Neural cell (in vitro differentiated cells): ENCODE results near the gene ATP13A5. TPM values are rescaled to one million over a fixed set of nuclear protein-coding genes. Genes with fewer than 3 reads are reported as not detected.

Source experiments
- H2AFZ ChIP-seq: fragments of 200-600, 300-800 bp; sonication (generic), shearing (Covaris generic); 2 replicates; pipeline ENCODE4 v1.6.0; 2014; ENCODE audit warnings: low read depth, mild to moderate bottlenecking, antibody characterized with exemption, low read length, moderate library complexity
- H3F3A ChIP-seq: fragments of 200-600 bp; shearing (Covaris generic); 2 replicates; pipeline ENCODE4 v1.6.1; 2016; ENCODE audit warnings: mild to moderate bottlenecking, moderate library complexity, mixed read lengths, antibody characterized with exemption, low read length; ENCODE audit not compliant: insufficient read depth, poor library complexity, severe bottlenecking
- H3K27ac ChIP-seq: fragments of 200-600, 300-800 bp; sonication (generic), shearing (Covaris generic); 2 replicates; pipeline ENCODE4 v1.5.1; 2014; ENCODE audit warnings: mild to moderate bottlenecking, low read length, moderate library complexity
- H3K27me3 ChIP-seq: fragments of 300-800, 200-600 bp; sonication (generic), shearing (Covaris generic); 2 replicates; pipeline ENCODE4 v1.6.0; 2014; ENCODE audit warnings: mild to moderate bottlenecking, low read depth, low read length, moderate library complexity; ENCODE audit not compliant: insufficient read depth
- H3K36me3 ChIP-seq: fragments of 300-800, 200-600 bp; sonication (generic), shearing (Covaris generic); 2 replicates; pipeline ENCODE4 v1.5.1; 2014; ENCODE audit warnings: mild to moderate bottlenecking, antibody characterized with exemption, low read length, moderate library complexity; ENCODE audit not compliant: insufficient read depth
- H3K4me2 ChIP-seq: fragments of 300-800, 200-600 bp; sonication (generic), shearing (Covaris generic); 2 replicates; pipeline ENCODE4 v1.6.0; 2014; ENCODE audit warnings: mild to moderate bottlenecking, low read length
- H3K4me3 ChIP-seq: fragments of 300-800, 200-600 bp; sonication (generic), shearing (Covaris generic); 2 replicates; pipeline ENCODE4 v1.5.1; 2014; ENCODE audit warnings: mild to moderate bottlenecking, low read length, moderate library complexity
- H3K79me2 ChIP-seq: fragments of 200-600 bp; shearing (Covaris generic); replicated peaks from 2 replicates; pipeline ENCODE4 v1.6.0; 2014; ENCODE audit warnings: mild to moderate bottlenecking, low read length, moderate library complexity; ENCODE audit not compliant: insufficient read depth
- H3K9ac ChIP-seq: fragments of 300-800, 200-600 bp; sonication (generic), shearing (Covaris generic); 2 replicates; pipeline ENCODE4 v1.6.1; 2016; ENCODE audit warnings: mild to moderate bottlenecking, low read length, mixed read lengths
- H3K9me2 ChIP-seq: fragments of 200-600 bp; shearing (Covaris generic); 2 replicates; pipeline ENCODE4 v1.6.1; 2016; ENCODE audit warnings: mild to moderate bottlenecking, low read length, mixed read lengths; ENCODE audit not compliant: insufficient read depth
- H3K9me3 ChIP-seq: fragments of 200-600, 300-800 bp; sonication (generic), shearing (Covaris generic); 2 replicates; pipeline ENCODE4 v1.6.1; 2016; ENCODE audit warnings: mild to moderate bottlenecking, mixed run types, low read length, moderate library complexity, mixed read lengths
- H4K20me1 ChIP-seq: fragments of 200-600 bp; shearing (Covaris generic); 2 replicates; pipeline ENCODE4 v1.6.1; 2016; ENCODE audit warnings: mild to moderate bottlenecking, mixed run types; ENCODE audit not compliant: insufficient read depth
- EP300 ChIP-seq: fragments of 450-650 bp; conservative IDR thresholded peaks from 2 replicates; pipeline ENCODE4 v1.6.1; 2014; ENCODE audit warnings: antibody characterized with exemption, mild to moderate bottlenecking, moderate library complexity; ENCODE audit not compliant: poor library complexity, severe bottlenecking
- EZH2 ChIP-seq: fragments of 200-600, 300-800 bp; shearing (Covaris generic), sonication (generic); IDR thresholded peaks from 2 replicates; pipeline ENCODE4 v1.6.1; 2014; ENCODE audit warnings: antibody characterized with exemption, low read length, borderline replicate concordance, mild to moderate bottlenecking; ENCODE audit not compliant: insufficient read depth, poor library complexity, severe bottlenecking
- POLR2AphosphoS5 ChIP-seq: IDR thresholded peaks from 2 replicates; pipeline ENCODE4 v1.6.1; 2012
- RAD21 ChIP-seq: fragments of 450-650 bp; conservative IDR thresholded peaks from 2 replicates; pipeline ENCODE4 v1.6.1; 2014; ENCODE audit warnings: antibody characterized with exemption, mild to moderate bottlenecking, moderate library complexity
- REST ChIP-seq: IDR thresholded peaks from 2 replicates; pipeline ENCODE4 v1.6.1; 2012; ENCODE audit warnings: borderline replicate concordance
- TAF1 ChIP-seq: IDR thresholded peaks from 2 replicates; pipeline ENCODE4 v1.6.1; 2012; ENCODE audit warnings: low read depth
- polyA plus RNA-seq: library from polyadenylated mRNA; depleted of rRNA; stranded (reverse); fragments of >200 nt; gene quantifications from 2 replicates; pipeline ENCODE4 v1.2.3, GENCODE V29; 2014

The ATP13A5 gene
- polyA plus RNA-seq, 1 donor from 2014 or later, result 0.28 TPM

- H3K4me2 ChIP-seq, result no peak overlapping the region
- H2AFZ ChIP-seq, result no peak overlapping the region
Measured at GRCh38 chr3:193343726-193344222, 34.8 kb downstream of the ATP13A5 start.

DNA sequence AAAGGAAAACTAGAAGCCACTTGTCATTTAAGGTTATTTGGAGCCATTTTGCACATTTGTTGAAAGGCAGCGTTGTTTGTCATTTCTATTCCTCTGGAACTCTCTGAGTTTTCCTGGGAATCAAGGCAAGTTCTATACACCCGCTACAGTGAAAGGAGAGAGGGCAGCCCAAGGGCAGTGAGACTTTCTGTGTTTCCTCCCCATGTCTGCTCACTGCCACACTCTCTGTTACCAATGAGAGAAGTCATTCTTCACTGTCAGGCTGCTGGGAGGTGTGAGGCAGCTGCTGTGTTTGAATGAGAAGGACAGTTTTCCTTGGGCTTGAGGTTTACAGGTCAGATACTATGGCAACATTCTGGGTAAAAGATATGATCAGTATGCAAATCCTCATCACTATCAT is 36.0 kb downstream of the ATP13A5 start:
- H3K79me2 ChIP-seq, result no peaks in the 10 kb centered on the region
- H3K4me2 ChIP-seq, result peak overlapping the region; percentile 17
- no peak overlapping the region for H3K27ac ChIP-seq

More at GRCh38 chr3:193343726-193344222, 34.8 kb downstream of the ATP13A5 start:
- no peaks in the 10 kb centered on the region for H3K9me3 ChIP-seq
- H3K36me3 ChIP-seq, result no peaks in the 10 kb centered on the region
- no peaks in the 10 kb centered on the region for H4K20me1 ChIP-seq
- peaks cover 3% of the 10 kb centered on the region for H3F3A ChIP-seq
- H3K27ac ChIP-seq, result peak overlapping the region; percentile 58
- no peak overlapping the region for H3K9ac ChIP-seq
- H3K27me3 ChIP-seq, result no peaks in the 10 kb centered on the region
- peak overlapping the region; percentile 7 for H3K4me3 ChIP-seq
- H3K9me2 ChIP-seq, result no peaks in the 10 kb centered on the region
- H3K79me2 ChIP-seq, result no peaks in the 10 kb centered on the region
- TF ChIP-seq EZH2, result no peak
- peak; percentile 97 for TF ChIP-seq REST
- peak; percentile 52 for TF ChIP-seq POLR2AphosphoS5
- TF ChIP-seq EP300, result peak; percentile 70
- TF ChIP-seq TAF1, result no peak

More for the DNA sequence above, 36.0 kb downstream of the ATP13A5 start:
- no peak overlapping the region for H3K9ac ChIP-seq
- H2AFZ ChIP-seq, result no peak overlapping the region
- no peak overlapping the region for H3K4me3 ChIP-seq
- no peaks in the 10 kb centered on the region for H3K9me2 ChIP-seq
- no peaks in the 10 kb centered on the region for H3F3A ChIP-seq
- H4K20me1 ChIP-seq, result no peaks in the 10 kb centered on the region
- H3K36me3 ChIP-seq, result no peaks in the 10 kb centered on the region
- no peaks in the 10 kb centered on the region for H3K27me3 ChIP-seq
- TF ChIP-seq EP300 (no peak), REST (peak; percentile 29), RAD21 (no peak), EZH2 (no peak)
- no peaks in the 10 kb centered on the region for H3K9me3 ChIP-seq
